ENCODE measurements around the gene NRP1. TPM values are rescaled to one million over a fixed set of nuclear protein-coding genes. Genes with fewer than 3 reads are reported as not detected.

NRP1 gene
- total RNA-seq, 4 donors from 2014 or later: 3.1 to 27.7 (median 12.0) TPM

DNA sequence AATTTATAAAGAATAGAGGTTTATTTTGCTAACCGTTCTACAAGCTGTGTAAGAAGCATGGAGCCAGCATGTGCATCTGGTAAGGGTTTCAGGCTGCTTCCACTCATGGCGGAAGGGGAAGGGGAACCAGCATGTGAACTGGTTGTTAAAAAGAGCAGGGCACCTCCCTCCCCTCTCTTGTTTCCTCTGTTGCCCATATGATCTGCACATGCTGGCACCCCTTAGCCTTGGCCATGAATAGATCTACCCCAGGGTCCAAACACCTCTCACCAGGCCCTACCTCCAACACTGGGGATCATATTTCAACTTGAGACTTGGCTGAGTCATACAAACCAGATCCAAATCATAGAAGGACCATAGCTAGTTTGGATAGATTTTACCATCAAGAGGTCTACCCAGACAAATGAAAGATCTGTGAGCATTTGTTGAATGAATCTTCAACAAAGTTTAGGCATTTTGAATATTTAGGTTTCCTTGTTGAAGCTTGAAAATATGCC lies 36.0 kb upstream of the NRP1 start:
- intact Hi-C loops (cut with DNase I): no loop called here
- H3K27ac ChIP-seq: no peak overlapping the region
- DNase-seq: no peak
- H3K9me3 ChIP-seq: peaks cover 0 to 11% (median 8%) of the 10 kb centered on the region in 3 donors
- H3K27me3 ChIP-seq: no peaks in the 10 kb centered on the region
- no peaks in the 10 kb centered on the region for H3K4me1 ChIP-seq
- no peaks in the 10 kb centered on the region for H3K36me3 ChIP-seq
- no peak overlapping the region for H3K4me3 ChIP-seq
- WGBS, 2 donors: 91 to 95% methylated on average over 2 of the region's 2 CpGs
- TF ChIP-seq, protein P1, sequence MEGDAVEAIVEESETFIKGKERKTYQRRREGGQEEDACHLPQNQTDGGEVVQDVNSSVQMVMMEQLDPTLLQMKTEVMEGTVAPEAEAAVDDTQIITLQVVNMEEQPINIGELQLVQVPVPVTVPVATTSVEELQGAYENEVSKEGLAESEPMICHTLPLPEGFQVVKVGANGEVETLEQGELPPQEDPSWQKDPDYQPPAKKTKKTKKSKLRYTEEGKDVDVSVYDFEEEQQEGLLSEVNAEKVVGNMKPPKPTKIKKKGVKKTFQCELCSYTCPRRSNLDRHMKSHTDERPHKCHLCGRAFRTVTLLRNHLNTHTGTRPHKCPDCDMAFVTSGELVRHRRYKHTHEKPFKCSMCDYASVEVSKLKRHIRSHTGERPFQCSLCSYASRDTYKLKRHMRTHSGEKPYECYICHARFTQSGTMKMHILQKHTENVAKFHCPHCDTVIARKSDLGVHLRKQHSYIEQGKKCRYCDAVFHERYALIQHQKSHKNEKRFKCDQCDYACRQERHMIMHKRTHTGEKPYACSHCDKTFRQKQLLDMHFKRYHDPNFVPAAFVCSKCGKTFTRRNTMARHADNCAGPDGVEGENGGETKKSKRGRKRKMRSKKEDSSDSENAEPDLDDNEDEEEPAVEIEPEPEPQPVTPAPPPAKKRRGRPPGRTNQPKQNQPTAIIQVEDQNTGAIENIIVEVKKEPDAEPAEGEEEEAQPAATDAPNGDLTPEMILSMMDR (IDR thresholded peaks at IDR 0.05): no peak
- TF ChIP-seq POLR2A (IDR thresholded peaks at IDR 0.05): no peak

DNA sequence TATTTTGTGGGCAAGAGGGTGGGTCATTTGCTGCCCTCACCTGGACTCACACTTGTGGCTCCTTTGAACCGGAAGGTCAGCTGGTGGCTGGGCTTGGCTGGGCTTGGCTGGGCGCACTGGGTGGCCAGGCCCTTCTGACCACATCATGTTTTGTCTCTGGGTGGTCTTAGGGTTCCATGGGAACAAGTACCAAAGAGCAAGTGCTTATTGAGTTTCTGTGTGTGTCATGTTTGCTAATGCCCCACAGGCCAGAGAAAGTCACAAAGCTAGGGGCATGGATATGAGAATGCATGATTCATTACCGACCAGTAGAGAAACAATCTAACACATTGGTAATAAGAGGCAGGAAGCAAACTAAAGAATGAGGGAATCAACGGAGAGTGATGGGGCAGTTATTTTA lies 33.6 kb upstream of the NRP1 start:
- no peaks in the 10 kb centered on the region for H3K27me3 ChIP-seq
- no peak for DNase-seq
- H3K9me3 ChIP-seq: peaks cover 0 to 11% (median 8%) of the 10 kb centered on the region in 3 donors
- TF ChIP-seq, protein P1 (IDR thresholded peaks at IDR 0.05): no peak
- TF ChIP-seq POLR2A (IDR thresholded peaks at IDR 0.05): no peak
- WGBS, 2 donors: 92% methylated on average over 3 to 4 of the region's 4 CpGs
- H3K4me1 ChIP-seq: no peaks in the 10 kb centered on the region
- H3K36me3 ChIP-seq: no peaks in the 10 kb centered on the region
- intact Hi-C loops (cut with DNase I): no loop called here
- no peak overlapping the region for H3K27ac ChIP-seq
- no peak overlapping the region for H3K4me3 ChIP-seq

DNA sequence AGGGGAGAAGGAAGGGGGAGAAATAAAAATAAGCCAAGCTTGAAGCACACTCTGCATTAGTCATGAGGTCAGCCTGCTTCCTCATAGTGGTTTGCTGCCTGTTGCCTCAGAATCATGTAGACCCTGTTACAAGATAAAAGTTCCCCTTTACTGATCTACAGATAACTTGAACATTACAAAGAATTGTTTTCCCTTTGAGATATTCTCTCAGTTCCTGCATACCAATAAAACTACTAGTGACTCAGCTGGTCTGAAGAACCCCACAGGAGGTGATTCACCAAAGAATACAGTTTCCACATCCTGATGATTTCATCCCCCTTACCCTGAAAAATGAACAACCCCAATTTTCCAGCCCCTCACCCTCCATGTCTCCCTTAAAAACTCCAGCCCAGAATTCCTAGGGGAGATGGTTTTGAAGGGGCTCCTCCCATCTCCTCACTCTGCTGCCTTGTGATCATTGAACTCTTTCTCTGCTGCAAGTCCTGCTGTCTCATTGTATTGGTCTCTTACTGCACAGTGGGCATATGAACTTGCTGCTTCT lies 31.5 kb upstream of the NRP1 start:
- Histone ChIP-seq H3K27me3 (no peaks in the 10 kb centered on the region), H3K9me3 (peaks cover 0 to 11% (median 8%) of the 10 kb centered on the region in 3 donors), H3K4me1 (no peaks in the 10 kb centered on the region), H3K4me3 (no peak overlapping the region), H3K36me3 (no peaks in the 10 kb centered on the region), H3K27ac (peak overlapping the region in 1 of 4 donors; percentile 4)
- TF ChIP-seq, protein P1 (IDR thresholded peaks at IDR 0.05): no peak
- TF ChIP-seq POLR2A (IDR thresholded peaks at IDR 0.05): no peak
- no peak for DNase-seq
- intact Hi-C loops (cut with DNase I): no loop called here

GRCh38 chr10:33365301-33365700 lies 30.8 kb upstream of the NRP1 start:
- Histone ChIP-seq H3K36me3 (no peaks in the 10 kb centered on the region), H3K27me3 (no peaks in the 10 kb centered on the region), H3K9me3 (peaks cover 0 to 11% (median 8%) of the 10 kb centered on the region in 3 donors), H3K4me3 (no peak overlapping the region), H3K4me1 (no peaks in the 10 kb centered on the region), H3K27ac (no peak overlapping the region)
- 57 to 100% methylated on average over 1 of the region's 1 CpG for WGBS, 2 donors
- no peak for DNase-seq
- TF ChIP-seq, protein P1 (IDR thresholded peaks at IDR 0.05): no peak
- intact Hi-C loops (cut with DNase I): no loop called here

- H3K27ac ChIP-seq: no peak overlapping the region
- no peak for DNase-seq
- H3K4me3 ChIP-seq: no peak overlapping the region
- intact Hi-C loops (cut with DNase I): no loop called here
- H3K4me1 ChIP-seq: no peaks in the 10 kb centered on the region
- TF ChIP-seq, protein P1 (IDR thresholded peaks at IDR 0.05): no peak
- no peak for TF ChIP-seq POLR2A (IDR thresholded peaks at IDR 0.05)
- no peaks in the 10 kb centered on the region for H3K36me3 ChIP-seq
- H3K9me3 ChIP-seq: peaks cover 0 to 11% (median 8%) of the 10 kb centered on the region in 3 donors
- H3K27me3 ChIP-seq: no peaks in the 10 kb centered on the region
These were observed 28.6 kb upstream of the NRP1 start for GRCh38 chr10:33363106-33363505.
